HG03521 (cell line): ENCODE data around the gene LCTL.
"Not testable (repeated sequence)": the region's sequence is repeated elsewhere in the genome, so short reads cannot be mapped to it uniquely, and the experiment has no call there.

ENCODE experiments used
- ATAC-seq: cut with Tn5 transposase; IDR thresholded peaks from one replicate; pipeline ENCODE4 v1.9.1; 2021; ENCODE audit warnings: mild to moderate bottlenecking, moderate library complexity; ENCODE audit not compliant: unreplicated experiment

The LCTL gene

GRCh38 chr15:66592505-66593218, 26.9 kb upstream of the LCTL start:
- ATAC-seq: no peak

DNA sequence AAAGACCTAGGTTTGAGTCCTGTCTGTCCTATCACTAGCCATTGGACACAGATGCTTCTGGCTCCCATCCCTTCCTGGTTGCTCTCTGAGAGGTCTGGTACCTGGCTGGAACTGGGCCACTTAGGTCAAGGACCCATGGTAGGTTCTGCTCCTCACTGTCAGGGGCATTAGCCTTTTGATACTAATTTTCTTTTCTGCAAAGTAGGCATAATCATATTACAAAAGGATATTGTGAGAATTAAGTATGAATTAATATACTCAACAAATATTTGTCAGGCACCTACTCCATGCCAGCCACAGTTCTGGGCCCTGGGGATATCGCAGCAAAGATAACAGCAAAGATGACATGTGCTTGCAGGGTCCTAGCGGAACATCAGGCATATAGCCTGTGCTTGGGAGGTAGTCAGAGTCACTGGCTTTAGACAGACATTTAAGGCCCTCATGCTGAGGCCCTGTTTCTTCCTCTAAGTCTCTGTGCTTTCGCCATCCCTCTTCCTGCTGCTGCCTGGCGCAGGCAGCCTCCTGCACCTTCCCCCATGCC, 25.6 kb upstream of the LCTL start:
- ATAC-seq: no peak

GRCh38 chr15:66590435-66590834, 24.6 kb upstream of the LCTL start:
- ATAC-seq: no peak

DNA sequence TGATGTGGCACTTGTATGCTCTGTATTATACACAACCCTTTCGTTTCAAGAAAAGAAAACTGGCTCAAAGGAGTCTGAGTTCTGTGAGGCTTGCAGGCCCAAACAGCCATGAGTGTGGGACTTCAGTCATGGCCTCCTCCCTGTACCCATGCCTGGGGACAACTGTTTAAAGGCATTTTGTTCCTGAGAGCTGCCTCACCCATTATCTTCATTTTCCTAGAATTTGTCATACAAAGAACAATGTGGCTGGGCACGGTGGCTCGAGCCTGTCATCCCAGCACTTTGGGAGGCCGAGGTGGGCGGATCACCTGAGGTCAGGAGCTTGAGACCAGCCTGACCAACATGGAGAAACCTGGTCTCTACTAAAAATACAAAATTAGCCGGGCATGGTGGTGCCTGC, 23.6 kb upstream of the LCTL start:
- ATAC-seq: not testable (repeated sequence)

DNA sequence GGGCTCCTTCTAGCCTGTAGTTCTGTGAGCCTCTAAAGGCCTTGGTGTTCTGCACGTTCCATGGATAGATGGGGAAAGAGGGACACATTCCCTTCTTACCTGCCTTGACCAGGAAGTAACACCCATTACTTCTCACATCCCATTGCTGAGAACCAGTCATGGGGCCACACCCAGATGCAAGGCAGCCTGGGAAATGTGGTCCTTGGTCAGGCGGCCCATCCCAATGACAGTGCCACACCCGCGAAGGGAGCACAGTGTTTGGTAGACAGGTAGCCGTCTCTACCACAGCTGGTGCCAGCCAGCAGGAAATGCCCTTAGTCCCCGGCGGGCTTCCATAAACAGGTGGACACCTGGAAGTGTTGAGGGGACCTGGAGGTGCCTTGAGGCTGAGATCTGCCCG, 23.2 kb upstream of the LCTL start:
- no peak for ATAC-seq

- no peak for ATAC-seq
These were observed 22.7 kb upstream of the LCTL start for GRCh38 chr15:66588537-66588936.

DNA sequence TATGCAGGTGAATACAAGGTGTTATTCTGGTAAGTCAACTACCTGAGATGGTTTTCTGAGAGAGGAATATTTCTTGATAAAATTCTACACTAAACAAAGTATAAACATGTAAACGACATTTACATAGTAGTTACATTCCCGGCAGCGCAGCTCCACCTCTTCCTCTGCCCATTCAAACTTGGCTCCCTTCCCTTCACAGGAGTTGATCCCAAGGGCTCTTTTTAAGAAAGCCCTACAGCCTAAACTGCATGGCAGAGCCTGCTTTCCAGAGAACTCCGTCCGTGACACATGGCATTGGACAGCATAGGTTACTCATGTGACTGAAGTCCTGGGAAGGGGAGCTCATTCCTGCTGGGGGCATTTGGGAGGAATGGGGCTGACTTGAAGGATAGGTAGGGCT, 22.0 kb upstream of the LCTL start:
- ATAC-seq: no peak

GRCh38 chr15:66587020-66587419, 21.2 kb upstream of the LCTL start:
- ATAC-seq: no peak

- no peak for ATAC-seq
These were observed 20.6 kb upstream of the LCTL start for GRCh38 chr15:66586155-66586976.

DNA sequence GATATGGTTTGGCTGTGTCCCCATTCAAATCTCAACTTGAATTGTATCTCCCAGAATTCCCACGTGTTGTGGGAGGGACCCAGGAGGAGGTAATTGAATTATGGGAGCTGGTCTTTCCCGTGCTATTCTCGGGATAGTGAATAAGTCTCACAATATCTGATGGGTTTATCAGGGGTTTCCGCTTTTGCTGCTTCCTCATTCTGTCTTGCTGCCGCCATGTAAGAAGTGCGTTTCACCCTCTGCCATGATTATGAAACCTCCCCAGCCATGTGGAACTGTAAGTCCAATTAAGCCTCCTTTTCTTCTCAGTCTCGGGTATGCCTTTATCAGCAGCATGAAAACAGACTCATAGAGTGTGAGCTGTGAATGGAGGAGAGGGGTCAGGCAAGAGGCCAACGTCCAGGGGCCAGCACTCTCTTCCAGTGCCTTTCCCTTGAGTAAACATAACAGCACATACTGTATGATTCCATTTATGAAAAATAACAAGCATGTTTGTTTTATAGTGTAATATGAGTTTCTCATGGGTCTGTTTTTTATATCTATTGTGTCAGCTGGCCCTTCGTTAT, 16.3 kb upstream of the LCTL start:
- no peak for ATAC-seq

- no peak for ATAC-seq
These were observed 14.8 kb upstream of the LCTL start for GRCh38 chr15:66580643-66581042.

- no peak for ATAC-seq
These were observed 12.6 kb upstream of the LCTL start for GRCh38 chr15:66578286-66578875.

DNA sequence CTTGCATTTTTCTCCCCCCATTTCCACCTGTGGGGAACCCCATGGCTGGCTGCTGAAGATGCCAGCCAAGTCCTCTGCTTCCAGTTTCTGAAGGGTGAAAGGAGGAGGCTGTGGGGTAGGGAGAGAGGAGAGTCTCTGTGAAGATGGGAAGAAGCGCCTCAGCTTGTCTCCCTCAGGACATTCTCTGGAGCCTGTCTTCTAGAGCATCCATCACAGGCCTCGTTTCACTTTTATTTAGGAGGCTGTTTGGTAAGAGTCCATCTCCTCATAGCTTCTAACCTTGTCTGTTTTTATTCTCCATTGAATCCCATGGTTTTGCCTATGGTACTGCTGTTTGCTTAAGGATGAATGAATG, 8.8 kb upstream of the LCTL start:
- no peak for ATAC-seq

DNA sequence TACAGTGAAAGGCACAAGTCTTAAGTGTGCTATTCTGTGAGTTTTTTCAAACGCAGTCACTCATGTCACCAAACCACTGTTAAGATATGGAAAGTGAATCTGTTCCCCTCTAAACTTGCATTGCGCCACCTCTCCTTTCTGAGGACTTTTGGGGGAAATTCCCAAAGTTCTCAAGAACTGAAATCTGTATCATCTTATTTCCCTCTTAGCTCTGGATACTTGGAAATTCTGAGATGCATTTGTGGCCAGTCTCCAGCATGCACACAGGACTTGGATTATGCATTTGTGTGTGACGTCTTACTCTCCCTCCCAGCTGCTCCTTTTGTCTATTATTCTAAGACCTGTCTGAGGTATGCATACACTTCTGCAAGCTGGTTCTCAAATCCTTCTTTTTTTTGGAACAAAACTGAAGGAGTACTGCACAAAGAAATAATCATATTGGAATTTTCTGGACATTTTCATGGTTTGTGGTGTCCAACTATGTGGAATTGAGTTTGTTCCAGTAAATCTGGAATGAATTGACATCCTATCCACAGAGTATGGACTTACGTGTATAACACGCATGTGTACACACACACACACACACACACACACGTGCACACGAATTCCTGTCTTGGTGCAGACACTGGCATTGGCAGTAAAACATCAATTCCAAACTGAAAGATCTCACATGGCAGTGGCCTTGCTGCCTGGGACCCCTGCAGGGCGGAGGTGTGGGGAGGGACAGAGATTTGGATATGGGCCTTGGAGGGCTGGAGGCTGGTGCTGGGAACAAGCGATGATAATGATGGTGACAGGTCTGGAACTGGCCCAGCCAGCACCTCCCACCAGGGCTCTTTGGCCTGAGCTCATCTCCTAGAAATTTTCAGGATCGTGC, 8.2 kb upstream of the LCTL start:
- no peak for ATAC-seq

GRCh38 chr15:66573348-66573718, 7.5 kb upstream of the LCTL start:
- ATAC-seq: no peak

DNA sequence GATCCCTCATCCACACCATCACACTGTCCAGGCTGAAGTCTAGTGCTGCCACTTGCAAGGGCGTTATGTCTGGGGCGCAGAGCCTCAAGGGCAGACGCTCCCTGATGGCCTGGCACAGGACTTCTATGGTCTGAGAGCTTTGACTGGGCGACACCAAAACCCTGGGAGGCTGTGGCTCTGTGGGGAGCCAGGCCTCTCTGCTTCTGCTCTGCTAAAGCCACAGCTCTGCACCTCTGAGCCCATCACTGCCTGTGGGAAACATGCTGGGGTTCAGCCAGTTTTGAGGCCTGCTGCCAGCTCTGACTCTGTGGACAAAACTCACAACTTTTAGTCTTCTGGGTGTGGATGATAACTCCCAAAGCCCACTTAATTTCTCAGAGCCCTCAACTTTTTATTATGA, 6.3 kb upstream of the LCTL start:
- ATAC-seq: no peak

- ATAC-seq: no peak
These were observed 5.2 kb upstream of the LCTL start for GRCh38 chr15:66570842-66571478.

- ATAC-seq: no peak
These were observed 4.5 kb upstream of the LCTL start for GRCh38 chr15:66570327-66570726.

DNA sequence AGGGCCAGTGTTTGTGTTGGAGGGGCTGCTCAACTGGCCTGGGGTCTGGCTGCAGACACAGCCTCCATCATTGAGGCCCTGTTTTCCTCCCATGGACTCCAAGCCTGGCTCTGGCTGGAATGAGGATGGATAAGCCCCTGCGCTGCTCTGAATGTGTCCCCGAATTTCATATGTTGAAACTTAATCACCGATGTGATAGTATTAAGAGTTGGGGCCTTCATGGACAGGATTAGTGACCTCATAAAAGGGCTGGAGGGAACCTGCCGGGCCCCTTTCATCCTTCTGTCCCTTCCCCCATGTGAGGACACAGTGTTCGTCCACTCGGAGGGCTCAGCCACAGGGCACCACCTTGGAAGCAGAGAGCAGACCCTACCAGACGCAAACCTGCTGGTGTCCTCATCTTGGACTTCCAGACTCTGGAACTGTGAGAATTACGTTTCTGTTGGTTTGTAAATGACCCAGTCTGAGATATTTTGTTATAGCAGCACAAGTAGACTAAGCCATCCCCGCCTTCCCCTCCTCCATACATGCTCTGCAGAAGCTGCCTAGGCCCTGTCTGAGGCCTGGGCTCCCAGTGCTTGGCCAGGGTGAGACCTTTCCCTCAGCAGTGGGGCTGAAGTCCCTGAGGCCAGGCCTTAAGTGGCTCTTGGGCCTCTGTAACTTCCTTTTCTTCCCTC, 3.8 kb upstream of the LCTL start:
- no peak for ATAC-seq

DNA sequence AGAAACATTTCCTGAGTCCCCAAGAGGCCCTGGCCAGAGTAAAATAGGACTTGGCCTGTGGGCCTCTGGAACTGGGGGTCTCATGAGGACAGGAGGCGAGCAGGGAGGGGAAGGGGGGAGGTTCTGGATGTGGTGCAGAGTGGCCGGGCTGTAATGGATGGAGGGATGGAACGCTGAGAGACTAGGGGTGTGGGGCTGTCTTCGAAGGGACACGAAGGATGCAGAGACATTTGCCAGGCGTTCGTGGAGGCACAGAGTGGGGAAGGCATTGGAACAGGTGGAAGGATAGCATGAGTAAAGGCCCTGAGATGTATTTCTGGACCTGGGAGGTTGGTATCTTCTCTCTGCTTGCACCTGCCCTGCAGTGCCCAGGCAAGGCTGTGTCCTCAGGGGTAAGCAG, 2.1 kb upstream of the LCTL start:
- ATAC-seq: no peak
